Activated CD4-positive, alpha-beta T cell treated with anti-CD3 and anti-CD28 coated beads, Interleukin-2, amount 50 U/mL, for 16 hours (primary cell): ENCODE measurements around the gene COL11A2.
A peak's percentile ranks its signal among the peaks of the same experiment; 100 is the strongest.
"Not testable (repeated sequence)": the region's sequence is repeated elsewhere in the genome, so short reads cannot be mapped to it uniquely, and the experiment has no call there.

Source experiments
- DNase-seq: peaks from one replicate; pipeline ENCODE4 v3.0.0-alpha.2; 2020

Gene COL11A2

DNA sequence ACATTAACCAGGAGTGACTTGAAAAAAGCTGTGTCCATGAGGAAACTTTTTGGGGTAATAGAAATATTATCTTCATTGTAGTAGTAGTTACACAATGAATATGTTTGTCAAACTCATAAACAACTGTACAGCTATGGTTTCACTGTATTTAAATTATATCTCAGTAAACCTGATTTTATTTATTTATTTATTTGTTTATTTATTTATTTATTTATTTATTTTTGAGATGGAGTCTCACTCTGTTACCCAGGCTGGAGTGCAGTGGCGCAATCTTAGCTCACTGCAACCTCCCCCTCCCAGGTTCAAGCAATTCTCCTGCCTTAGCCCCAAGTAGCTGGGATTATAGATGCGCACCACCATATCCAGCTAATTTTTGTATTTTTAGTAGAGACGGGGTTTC, 41.7 kb downstream of the COL11A2 start:
- not testable (repeated sequence) for DNase-seq

DNA sequence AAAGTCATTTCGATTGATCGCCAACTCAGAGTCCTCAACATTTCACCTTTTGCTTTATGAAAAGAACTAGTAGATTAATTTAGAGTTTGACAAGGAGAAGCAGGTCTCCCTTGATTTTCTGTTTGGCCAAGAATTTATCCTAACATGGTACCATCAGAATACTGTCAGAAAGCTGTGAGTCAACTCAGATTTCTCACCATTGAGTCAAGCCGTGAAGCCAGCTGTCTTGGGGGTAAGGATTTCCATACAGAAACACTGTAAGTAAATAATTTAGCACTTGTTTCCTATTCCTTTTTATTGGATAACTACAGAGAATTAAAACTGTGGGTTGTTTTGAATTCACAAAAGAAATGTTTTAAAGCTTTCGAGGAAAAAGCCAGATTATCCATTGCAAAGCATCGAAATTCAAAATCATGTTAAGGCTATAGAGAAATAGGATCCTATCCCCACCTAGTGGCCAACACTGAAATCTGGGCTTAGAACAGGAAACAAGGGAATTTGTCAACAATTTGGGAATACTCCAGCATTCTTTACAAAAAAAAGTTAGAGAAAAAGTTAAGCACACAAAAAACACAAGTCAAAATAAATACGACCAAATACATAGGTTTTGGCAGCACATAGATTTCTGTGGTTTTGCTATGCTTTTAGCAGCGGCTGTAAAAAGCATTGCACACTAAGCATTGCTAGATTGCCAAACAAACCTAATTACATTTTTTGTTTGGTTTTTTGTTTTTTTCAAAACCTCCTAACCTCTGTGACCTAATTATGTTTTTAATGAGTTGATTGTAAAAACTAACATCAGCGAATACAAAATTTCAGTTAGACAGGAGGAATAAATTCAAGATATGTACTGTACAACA, 44.2 kb downstream of the COL11A2 start:
- DNase-seq, result peak; percentile 24

DNA sequence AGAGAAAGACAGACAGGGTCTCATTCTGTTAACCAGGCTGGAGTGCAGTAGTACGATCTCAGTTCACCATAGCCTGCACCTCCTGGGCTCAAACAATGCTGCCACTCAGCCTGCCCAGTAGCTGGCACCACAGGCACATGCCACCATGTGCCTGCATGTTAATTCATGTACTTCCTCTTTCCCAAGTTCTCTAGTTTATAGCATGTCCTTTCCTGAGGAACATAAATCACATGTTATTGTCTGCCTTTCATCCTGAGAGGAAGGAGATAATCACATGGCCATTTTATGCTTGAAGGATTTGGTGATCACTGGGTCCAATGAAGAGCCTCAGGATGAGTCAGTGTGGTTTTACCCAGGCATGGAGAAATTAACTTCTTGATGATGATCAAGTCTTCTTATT, 47.9 kb downstream of the COL11A2 start:
- DNase-seq, result no peak

DNA sequence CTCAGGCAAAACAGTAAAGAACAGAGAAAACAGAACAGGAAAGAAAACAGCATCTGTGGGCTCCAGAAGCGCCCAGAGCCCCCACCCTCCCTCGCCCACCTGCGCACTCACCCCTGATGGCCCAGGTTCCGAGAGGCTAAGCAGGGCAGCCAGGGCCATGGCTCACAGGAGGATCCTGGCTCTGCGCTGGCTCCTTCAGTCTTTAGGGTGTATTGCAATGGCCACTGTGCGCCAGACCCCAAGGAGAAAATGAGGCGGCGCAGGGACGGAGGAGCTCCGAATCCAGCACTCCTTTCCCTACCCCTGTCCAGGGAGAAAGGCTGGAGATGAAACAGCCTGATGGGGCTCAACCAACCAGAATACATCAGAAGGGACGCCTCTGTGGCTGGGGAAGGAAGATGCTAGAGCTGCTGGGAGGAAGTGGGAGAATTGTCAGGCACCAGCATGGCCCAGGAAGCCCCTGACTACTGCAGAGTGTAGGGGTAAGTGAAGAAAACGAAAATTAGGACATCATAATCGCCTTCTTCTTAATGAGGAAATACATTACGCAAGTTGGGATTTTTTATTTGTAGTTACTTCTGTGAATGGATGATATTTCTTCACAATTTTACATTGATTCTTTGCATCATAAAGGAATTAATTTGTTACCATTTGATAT, 49.0 kb downstream of the COL11A2 start:
- no peak for DNase-seq

DNA sequence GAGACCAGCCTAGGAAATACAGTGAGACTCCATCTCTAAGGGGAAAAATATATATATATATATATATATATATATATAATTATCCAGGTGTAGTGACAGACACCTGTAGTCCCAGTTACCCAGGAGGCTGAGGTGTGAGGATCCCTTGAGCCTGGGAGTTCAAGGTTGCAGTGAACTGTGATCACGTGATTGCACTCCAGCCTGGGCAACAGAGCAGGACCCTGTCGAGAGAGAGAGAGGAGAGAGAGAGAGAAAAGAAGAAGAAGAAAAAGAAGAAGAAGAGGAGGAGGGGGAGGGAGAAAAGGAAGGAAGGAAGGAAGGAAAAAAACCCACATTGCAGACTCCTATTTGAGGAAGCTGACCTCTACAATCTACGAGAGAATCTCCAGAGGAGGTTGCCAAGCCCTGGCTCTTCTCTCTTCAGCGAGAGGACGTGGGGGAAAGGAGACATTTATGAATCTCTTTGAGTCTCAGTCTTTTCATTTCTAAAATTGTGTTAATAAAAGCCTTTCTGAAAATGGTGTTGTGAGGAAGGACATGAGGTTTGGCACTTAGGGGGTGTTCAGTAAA, 49.7 kb downstream of the COL11A2 start:
- no peak for DNase-seq

DNA sequence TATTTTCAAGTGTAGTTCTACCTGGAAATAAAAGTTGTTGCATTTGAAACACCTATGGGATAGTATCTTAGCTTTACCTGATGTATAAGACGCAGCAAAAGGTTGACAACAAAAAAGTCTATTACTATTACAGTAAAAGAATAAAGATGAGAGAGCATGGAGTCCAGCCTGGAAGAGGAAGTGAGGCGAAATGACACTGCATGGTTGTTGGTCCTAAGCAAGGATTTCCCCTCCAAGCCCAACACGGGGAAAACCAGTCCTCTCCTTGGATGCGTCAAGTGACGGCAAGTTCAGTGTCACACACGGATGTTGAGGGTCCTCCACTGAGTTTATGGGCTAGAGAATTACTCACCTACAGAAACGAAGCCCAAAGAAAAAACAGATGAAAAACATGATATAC, 51.7 kb downstream of the COL11A2 start:
- no peak for DNase-seq

DNA sequence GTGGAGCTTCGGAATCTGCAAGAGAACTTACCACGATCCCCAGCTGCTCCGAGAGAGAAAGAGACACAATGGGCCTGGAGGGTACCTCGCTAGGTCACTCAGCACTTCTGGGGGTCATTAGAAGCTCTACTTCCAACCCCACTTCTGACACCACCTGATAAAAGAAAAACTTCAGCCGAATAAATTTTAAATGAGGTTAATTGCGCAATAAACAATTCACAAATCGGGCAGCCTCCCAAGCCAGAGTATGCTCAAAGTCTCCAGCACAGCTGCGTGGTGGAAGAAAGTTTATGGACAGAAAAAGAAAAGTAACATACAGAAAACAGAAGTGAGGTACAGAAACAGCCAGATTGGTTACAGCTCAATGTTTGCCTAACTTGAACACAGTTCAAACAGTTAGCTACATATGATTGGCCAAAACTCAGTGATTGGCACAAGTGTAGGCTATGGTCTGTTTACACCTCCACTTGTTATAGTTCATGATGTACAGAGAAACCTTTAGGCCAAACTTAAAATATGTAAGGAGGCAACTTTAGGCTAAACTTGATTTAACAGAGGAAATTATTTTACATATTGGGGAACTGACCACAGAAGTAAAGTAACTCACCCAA, 52.6 kb downstream of the COL11A2 start:
- DNase-seq, result no peak

DNA sequence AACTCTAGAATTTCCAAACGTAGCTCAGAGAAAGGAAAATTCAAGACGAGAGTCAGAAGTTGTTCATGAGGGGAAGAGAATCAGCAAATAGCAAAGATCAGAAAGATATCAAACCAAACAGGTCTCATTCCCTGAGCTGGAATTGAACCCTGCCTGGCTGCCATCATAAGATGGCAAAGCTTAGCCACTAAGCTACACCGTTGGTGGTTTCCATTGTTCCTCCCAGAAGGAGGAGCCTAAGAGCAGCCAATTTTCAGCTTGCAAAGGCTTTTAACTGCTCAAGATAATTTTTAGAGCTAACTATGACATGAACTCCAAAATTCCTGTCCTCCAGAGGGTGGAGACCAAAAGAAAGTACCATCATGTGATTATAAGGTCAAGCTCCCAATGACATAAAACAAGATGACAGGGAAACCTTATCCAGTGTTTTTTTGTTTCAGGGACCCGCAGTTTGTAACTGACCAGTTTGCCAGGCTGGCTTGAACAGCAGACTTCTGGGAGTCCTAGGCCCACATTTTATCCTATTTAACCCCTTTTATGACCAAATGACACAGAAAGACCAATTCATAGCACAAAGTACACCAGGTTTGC, 55.9 kb downstream of the COL11A2 start:
- no peak for DNase-seq

DNA sequence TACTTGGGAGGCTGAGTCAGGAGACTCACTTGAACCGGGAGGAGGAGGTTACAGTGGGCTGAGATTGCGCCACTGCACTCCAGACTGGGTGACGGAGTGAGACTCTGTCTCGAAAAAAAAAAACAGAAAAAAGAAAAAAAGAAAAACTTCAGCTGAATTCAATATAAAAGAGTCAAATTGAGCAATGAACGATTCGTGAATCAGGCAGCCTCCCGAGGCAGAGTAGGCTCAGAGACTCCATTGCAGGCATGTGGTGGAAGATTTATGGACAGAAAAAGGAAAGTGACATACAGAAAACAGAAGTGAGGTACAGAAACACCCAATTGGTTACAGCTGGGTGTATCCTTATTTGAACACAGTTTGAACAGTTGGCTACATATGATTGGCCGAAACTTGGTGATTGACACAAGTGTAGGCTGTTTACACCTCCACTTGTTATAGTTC, 60.2 kb downstream of the COL11A2 start:
- no peak for DNase-seq

DNA sequence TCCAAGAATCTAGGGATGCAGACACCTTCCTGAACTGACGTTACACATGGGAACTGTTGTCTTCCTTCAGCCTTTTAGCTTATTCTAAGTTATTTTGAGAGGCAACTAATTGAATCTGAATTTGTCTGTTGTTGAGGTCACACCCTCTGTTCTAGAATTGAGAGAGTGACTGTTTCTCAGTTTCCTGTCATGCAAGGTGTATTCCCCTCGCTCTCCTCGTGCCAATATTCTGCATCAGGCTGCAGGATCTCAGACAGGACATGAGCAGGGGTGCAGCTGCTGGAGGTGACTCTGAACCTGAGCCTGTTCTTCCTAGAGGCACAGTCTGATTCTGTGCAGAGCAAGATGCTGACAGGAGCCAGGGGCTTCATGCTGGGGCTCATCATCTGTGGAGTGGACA, 63.9 kb downstream of the COL11A2 start:
- peak; percentile 69 for DNase-seq

DNA sequence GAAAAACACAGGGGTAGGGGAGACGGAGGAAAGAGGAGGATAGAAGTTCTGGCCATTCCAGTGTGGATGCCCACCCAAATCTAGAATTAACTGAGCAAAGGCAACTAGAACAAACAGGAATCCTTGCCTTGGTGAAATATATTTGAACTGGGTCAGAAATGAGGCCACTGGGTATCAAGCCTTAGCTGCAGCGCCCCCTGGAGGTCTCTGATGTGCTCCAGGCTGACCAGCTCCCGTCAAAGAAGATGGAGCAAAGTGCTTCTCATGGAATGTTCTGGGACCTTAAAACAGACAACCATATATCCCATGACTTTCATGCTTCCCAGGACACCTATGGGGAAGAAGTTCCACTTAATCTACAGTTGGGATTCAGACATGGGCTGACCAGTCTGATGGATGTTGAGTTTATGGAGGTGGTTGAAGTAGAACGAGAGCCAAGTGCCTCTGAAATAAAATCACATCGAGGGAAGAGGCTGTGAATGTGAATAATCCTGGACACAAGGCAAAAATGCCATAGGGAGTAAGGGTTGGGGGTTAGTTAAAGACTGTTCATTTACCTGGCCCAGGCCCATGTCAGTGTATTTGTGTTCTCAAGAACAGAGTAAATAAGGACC, 66.1 kb downstream of the COL11A2 start:
- peak; percentile 47 for DNase-seq

DNA sequence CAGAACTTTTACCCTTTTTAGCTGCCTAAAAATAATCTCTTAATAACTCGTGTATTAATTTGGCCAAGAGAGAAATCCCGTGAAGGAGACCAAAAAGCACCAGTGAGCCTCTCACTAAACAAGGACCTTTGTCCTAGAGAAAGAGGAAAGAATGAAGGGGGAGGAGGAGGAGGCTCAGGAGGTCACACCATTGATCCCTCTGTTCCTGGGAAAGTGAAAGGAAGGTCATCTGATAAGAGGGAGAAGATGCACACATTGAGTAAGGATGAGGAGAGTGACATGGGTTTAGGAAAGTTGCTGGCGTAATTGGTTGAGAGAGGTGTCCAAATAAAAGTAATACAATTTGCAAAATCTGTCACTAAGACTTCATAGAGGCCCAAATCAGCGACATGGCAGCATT, 67.3 kb downstream of the COL11A2 start:
- DNase-seq, result no peak

DNA sequence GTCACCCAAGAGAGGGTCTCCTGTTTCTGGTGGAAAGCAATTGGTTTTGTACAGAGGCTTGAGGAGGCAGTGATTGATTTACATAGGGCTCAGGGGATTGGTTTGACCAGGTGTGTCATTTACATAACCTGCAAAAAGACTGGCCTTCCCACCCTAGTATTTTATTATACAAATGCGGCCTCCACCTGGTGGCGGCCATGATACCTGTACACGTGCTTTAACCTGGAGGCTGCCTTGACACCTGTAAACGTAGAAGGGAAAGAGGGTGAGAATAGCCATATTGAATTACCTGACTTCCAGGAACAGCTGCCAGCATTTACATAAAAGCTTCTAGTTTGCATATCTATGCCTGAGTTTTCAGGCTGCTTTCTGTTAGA, 67.8 kb downstream of the COL11A2 start:
- DNase-seq, result no peak

DNA sequence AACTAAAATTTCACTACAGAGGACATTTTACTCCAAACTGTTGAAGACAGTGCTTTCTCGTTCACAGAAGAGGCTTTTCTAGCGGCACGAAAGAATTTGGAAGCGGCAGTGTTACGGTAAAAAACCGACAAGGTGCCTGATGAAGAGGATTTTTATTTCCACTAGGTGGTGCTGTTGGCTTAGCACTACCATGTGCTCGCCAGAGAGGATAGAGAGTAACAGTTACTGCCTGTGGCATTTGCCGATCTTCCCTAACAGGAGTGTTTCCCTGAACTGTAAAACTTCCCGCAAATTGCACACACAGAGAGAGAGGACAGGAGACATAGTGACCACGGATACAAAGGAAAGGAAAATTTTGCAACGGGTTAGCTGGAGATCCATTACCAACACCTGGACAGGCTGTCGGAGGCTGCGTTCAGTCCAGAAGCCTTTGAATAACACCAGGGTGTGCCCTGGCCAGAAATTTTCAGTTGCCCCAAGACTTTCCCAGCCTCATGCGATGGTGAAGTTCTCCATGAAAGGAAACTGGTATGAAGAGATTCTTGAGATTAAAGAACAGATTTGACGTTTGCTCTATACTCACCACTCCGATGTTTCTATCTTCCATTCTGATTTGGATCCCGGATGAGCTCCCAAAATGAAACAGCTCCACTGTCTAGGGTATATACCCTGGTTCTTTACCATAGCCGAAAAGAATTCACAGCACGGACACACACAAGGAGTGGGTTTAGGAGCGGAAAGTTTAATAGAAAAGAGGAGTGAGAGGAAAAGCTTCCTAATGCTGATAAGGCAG, 68.3 kb downstream of the COL11A2 start:
- peak; percentile 52 for DNase-seq

DNA sequence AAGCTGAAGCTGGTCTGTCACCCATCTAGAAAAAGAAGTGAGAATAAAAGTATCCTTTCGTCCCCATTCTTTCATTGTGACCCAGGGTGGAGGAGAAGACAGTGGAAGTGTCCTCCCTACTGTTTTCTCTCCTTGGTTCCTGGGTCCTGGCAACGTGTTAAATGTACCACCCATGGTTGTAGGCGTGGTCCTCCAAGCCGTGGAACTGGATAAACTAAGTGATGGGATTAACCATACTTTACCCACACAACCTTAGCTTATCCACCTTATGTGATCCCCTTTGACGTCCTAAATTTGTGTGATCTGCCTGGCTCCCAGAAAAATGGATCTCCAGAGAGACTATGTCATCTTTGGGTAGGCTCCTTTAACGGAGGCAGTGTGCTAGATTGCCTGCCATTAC, 69.1 kb downstream of the COL11A2 start:
- DNase-seq, result no peak

DNA sequence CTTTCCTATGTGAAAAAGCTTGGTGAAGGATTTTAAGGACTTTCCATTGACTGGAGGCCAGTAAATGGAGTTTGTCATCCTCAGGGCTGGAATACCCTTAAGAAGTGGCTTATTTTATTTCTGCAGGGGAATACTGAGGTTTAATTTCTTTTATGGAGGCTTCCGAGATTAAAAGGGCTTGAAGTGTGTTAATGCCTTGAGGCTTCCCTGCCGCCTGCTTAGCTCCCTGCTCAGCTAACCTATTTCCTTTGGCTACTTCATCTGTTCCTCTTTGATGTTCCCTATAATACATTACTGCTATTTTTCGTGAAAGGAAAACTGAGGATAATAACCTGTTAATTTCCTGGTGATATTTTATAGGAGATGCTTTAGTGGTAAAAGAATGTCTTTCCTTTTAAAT, 72.3 kb downstream of the COL11A2 start:
- no peak for DNase-seq

DNA sequence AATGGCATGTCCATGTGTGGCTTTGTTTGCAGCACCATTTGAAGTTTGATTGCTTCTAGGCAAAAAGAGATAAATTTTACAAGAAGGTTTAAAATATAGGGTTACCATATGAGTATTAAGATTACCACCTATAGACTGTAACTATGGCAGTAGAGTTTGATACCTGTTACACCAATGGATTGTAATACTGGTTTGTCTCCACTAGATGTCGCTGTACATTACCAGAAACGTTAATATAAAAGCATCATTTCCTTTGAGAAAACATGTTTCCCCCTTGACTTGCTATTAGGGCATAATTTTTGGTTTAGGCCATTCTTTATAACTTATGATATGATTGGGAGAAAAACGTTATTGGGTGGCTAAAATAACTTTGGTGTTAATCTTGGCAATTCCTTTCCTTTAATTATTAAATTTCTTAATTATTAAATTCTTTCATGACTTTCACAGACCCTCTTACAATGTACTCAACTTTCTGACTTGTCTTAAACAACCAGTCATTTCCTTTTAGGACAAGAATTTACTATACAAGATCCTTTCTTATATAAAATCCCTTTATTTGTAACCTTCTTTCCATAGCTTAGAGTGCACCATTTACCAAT, 73.6 kb downstream of the COL11A2 start:
- DNase-seq, result peak; percentile 69

DNA sequence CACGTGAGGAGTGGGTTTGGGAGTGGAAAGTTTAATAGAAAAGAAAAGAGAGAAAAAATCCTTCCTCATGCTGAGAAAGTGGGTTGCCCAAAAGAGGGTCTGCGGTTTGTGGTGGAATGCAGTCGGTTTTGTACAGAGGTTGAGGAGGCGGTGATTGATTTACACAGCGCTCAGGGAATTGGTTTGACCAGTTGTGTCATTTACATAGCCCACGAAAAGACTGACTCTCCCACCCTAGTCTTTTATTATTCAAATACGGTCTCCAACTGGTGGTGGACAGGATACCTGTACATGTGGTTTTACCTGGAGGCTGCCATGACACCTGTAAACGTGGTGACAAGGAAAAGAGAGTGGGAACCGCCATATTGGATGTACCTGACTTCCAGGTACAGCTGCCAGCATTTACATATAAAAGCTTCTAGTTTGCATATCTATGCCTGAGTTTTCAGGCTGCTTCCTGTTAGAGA, 74.4 kb downstream of the COL11A2 start:
- no peak for DNase-seq

DNA sequence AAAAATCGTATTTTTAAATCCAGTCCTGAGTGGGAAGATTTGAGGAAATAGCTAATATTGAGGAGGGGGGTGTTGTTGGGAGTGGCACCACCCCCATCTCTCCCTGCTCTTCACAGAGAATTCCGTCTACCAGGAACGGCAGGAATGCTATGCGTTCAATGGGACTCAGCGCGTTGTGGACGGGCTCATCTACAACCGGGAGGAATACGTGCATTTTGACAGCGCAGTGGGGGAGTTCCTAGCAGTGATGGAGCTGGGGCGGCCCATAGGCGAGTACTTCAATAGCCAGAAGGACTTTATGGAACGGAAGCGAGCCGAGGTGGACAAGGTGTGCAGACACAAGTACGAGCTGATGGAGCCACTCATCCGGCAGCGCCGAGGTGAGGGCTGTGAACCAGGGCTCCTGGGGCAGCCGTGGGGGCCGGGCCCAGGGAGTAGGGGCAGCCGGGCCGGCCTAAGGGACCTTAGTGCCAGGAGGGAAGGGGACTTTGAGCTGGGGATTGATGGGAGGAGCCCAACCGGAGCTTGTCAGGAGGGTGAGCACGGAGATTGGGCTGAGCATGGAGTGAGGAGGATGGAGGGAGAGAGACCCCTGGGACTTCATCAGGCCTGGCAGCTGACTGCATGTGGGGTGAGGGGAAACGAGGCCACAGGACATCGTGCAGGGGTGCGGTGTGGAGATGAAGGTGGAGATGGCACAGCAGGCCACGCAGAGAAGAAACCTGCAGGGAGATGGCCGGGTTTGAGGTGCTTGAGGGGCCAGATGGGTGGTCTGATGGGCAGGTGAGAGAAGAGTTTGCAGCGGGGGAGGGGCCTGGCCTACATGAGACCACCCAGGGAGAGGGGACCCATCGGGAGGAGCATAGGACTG, 75.2 kb downstream of the COL11A2 start:
- no peak for DNase-seq

DNA sequence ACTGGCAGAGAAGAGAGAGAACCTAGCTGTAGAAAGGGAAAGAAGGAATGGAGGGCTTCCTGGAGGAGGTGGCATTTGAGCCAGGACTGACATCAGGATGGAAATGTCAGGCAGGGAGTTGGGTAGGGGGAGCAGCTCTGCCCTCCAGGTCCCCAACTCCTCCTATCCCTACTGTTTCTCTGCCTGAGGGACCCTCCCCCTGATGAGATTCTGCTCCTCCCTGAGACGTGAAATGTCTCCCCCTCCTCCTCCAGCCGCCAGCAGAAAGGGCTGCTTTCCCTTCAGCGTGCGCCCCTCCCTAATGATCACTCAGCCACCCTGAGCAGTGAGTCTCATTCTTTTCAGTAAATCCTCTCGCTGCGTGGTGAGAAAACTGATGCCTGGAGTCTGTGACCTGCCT, 75.8 kb downstream of the COL11A2 start:
- DNase-seq, result no peak
